ENCODE data around the gene POLR1F.
"Not testable (repeated sequence)": the region's sequence is repeated elsewhere in the genome, so short reads cannot be mapped to it uniquely, and the experiment has no call there.

Gene POLR1F

DNA sequence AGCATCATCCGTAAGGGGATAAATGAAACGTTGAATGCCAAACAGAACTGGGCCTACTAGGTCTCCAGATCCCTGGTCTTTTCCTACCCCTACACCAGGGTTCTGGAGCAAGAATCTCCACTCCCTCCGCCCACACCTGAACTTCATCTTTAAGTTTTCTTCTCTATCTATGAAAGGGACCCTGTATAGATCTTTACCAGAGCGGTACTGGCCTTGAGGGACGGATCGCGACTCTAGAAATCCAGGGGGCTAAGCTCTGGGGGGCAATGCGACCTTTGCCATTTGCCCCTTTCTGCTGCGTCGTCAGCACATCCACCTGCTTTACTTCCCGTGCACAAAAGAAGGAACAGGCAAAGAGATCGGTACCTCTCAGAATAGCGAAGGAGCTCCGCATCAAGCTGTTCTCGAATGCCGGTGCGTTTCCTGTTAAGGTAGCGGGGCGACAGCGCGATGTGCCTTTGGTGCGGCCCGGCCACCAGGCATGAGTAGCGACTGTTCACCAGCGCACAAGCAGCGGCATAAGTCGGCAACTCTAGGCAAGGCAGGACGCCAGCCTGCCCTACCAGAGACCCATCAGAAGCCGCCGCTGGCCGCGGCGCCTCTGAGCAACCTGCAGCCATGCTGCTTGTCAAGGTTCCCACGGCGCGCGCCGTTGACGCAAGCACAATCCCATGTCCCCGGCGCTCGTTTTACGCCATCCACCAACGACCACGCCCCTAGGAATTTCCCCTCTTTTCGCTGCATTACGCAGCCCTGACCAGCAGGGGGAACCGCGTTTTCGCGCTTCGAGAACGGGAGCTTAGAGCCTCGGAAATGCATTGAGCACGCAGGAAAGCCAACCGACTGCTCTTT is at the start of gene POLR1F:
POLR1F (minus strand) TSS at position 641 of the 852 bp plus-strand sequence; CDS start at position 620, 21 bp downstream.
- DNase-seq: peak; percentile 87

DNA sequence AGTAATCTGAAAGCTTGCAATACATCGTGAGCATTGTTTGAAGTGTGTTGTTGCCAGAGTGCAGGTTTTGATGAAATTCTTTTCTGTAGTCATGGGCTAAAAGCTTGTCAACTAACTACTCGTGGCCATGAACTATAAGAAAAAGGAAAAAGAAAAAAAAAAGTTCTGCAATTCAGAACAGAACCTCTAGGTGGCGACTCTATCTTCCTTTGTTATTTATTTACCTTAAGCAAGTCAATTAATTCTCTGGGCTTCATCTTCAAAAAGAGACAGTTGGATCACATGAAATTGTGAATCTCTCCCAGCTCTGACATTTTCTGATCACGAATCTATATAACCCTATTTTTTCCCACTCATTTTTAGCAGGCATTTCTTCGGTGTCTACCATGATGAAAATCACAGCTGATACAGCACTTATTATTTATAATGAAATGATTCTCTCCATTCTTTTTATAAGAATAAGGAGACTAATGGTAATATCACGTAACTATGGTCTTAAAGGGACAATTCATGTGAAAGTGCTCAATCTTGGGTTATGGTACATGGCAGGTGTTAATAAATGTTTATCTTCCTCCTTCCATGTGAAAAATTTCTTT is 45.8 kb upstream of the POLR1F start:
- no peak for DNase-seq

GRCh38 chr7:19752020-19752419 is 43.2 kb upstream of the POLR1F start:
- DNase-seq: no peak

GRCh38 chr7:19749658-19750057 is 40.8 kb upstream of the POLR1F start:
- no peak for DNase-seq

DNA sequence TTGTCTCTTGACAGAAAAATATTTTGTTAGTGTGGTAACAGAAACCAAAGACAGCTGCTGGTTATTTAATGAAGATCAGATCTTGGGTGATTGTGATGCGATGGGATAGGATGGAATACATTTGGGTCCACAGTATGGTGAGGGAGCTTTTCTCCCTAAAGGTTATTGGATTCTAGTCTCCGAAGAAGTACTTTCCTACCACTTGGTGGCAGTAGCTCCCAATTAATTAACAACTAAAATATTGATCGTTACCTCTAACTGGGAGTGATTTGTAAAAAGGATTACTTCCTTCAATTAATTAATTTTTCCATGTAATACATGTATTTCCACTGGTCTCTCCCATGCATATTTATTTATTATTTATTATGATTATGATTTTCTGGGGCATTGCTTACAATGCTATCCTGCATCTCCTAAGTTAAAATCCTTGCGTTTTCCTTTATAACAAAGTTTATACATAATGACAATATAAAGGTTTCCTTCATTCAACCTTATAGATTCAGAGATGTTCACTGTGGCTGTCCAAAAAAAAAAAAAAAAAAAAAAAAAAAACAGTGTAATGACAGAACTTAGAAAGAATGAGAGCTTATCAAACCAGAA is 39.0 kb upstream of the POLR1F start:
- no peak for DNase-seq

- no peak for DNase-seq
These were observed 35.2 kb upstream of the POLR1F start for GRCh38 chr7:19744075-19744474.

DNA sequence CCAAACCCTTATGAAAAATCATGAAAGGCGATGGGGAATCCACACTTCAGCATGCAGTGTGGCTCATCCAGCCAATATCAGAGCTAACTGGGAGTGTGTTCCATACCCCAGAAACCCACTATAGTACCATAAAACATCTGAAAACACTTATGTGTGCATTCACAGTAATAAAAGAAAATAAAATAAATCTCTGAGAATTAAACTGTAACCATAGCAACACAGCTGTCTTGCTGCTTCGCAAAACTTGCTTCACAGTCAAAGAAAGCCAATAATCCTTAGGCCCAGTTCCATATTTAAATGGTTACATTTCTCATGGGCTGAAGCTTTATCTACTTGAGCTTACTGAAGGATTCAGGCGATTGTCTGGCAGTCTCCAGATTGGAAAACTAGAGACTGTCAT is 19.9 kb upstream of the POLR1F start:
- DNase-seq: no peak

DNA sequence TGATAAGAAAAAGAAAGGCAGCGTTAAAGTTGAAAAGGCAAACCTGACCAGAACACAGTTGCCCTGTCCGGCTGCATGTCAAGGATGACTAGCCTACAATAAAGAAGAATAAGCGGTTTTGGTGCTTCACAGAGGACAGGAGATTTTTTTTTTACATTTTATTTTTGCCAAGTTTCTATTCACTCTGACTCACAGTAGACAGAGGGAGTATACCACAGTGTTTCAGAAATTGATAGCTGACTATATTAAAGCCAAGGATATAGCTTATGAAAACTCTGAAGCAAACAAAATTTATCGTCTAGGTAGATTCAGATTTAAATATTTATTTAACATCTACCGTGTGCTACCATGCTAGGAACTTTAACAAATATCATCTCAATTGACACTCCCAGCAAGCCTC is 16.9 kb upstream of the POLR1F start:
- DNase-seq: no peak

DNA sequence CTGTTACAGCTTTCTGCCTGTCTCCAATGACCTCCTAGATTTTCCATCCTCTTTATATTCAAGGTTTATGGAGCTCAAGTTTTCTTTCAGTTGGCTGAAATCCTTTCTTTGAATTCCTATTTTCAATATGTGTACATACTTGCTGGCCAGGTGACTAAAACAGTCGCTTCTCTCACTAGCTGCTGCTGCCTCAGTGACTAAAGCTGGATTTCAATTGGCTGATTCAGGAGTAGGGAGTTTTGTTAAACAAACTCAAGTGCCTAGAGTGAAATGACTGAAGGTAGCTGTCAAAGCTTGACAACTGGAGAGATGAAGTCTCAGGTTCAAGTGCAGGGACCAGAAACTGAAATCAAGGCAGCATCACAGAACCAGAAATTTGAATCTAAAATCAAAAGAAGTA is 6.7 kb upstream of the POLR1F start:
- DNase-seq: no peak

GRCh38 chr7:19713676-19714075 is 4.8 kb upstream of the POLR1F start:
- peak; percentile 9 for DNase-seq

DNA sequence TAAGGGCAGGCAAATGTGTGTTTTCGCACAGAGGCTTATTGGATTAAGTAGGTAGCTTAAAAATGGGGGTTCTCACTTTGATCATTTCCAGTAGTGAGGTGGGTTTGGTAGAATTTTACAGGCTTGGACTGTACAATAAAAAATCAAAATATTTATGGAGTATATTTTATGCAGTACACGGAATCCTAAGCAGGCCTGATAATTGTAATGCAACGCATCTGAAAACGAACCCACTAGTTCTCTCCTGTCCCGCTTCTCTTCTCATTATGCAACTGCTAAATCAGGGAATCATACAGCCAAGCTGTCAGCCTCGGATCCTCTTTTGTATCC is 377 bp upstream of the POLR1F start:
- DNase-seq: no peak

DNA sequence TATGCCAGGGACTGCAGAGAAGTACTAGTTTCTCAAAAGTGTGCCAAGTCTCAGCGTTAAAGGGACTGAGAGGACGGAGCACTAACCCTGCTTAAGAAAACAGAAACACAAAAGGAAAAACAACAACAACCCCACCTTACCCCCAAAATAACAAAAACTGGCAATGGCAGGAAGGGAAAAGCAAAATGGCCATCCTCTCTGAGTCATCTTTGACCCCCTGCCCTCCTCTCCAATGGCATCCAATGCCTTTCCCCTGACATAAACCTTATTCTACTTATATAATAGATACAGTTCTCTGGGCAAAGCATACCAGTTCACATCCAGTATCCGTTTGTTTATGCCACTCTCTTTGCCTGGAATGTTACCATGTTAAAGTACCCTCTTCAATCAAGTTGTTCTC is 1.6 kb downstream of the POLR1F start:
- no peak for DNase-seq

- DNase-seq: no peak
These were observed 3.2 kb downstream of the POLR1F start for GRCh38 chr7:19705663-19706062.

GRCh38 chr7:19701471-19701870 is 7.4 kb downstream of the POLR1F start:
- DNase-seq: no peak

DNA sequence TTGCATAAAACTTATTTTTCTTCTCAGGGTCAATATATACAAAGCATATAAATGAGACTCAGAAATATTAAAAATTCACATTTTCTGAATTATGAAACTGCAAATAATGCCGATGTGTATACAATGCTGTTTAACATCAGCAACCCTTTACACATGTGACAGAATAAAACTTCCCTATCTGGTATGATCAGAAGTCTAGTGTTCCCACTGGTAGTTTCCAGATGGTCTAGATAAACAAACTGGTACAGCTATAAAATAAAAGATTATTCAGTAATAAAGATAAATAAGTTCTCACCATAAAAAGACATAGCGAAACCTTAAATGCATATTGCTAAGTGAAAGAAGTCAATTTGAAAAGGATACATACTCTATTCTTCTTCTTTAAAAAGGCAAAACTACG is 7.9 kb downstream of the POLR1F start:
- no peak for DNase-seq

- DNase-seq: no peak
These were observed 10.5 kb downstream of the POLR1F start for GRCh38 chr7:19698331-19698730.

DNA sequence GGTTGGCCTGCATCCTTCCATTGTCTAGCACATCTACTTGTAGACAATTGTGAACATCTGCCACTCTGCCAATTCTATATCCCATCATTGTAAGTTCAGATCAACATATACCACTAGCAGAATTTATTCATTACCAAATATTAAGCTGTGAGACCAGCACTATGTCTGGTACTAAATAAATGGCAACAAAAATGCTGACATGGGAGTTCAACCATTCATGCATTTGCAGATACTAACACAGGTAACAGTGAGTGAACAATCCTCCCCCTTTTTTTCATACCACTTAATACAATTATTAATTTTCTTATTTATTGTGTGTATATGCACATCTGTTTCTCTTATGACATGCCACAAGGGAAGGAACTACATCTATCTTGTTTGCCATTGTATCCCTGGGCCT is 11.9 kb downstream of the POLR1F start:
- no peak for DNase-seq

- no peak for DNase-seq
These were observed 16.6 kb downstream of the POLR1F start for GRCh38 chr7:19692111-19692828.

- no peak for DNase-seq
These were observed 18.1 kb downstream of the POLR1F start for GRCh38 chr7:19690736-19691135.

DNA sequence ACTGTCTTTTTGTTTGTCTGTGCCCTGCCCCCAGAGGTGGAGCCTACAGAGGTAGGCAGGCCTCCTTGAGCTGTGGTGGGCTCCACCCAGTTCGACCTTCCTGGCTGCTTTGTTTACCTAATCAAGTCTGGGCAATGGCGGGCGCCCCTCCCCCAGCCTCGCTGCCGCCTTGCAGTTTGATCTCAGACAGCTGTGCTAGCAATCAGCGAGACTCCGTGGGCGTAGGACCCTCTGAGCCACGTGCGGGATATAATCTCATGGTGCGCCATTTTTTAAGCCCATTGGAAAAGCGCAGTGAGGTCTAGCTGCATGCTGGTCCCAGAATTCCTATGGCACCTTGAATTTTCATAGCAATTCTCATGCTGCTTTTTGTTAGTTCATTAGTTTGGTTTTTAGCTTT is 19.7 kb downstream of the POLR1F start:
- DNase-seq: not testable (repeated sequence)

- no peak for DNase-seq
These were observed 27.2 kb downstream of the POLR1F start for GRCh38 chr7:19681596-19681995.

DNA sequence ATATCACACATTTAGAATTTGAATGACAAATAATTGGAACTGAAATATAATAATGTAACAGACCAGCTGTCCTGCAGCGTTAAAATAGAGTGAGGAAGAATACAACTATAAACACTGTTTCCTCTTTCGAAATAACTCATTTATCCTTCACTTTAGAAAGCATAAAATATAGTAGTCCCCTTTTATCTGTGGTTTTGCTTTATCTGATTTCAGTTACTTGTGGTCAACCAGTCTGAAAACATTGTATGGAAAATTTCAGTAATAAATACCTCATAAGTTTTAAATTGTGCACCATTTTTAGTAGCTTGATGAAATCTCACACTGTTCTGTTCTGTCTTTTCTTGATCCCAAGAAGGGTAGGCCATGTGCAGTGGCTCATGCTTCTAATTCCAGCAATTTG is 31.7 kb downstream of the POLR1F start:
- DNase-seq: no peak

- no peak for DNase-seq
These were observed 33.0 kb downstream of the POLR1F start for GRCh38 chr7:19675816-19676215.
